GM12878 (cell line): ENCODE measurements around the gene PRKAR1A. TPM values are rescaled to one million over a fixed set of nuclear protein-coding genes. Genes with fewer than 3 reads are reported as not detected.

Experiments
- ATAC-seq: fragments of 200-7000 bp; cut with Tn5 transposase; 3 replicates; pipeline ENCODE4 v1.9.1; 2020; ENCODE audit warnings: mild to moderate bottlenecking, moderate library complexity
- BruUV-seq: library from RNA; stranded (reverse); fragments of 400-500 nt; replicated peaks from 2 replicates; lab custom pipeline; 2021; lab: Mats Ljungman, UMichigan
- CTCF ChIA-PET: fragments of 300-600 bp; sonication (Branson Sonifier 250); formaldehyde crosslinking; extraction: SDS; loops from one replicate; lab custom pipeline; 2021; ENCODE audit warnings: inconsistent platforms; lab: Yijun Ruan, JAX
- POLR2A ChIA-PET: fragments of 350-600 bp; formaldehyde crosslinking; extraction: SDS; loops from one replicate; lab custom pipeline; 2021; ENCODE audit warnings: inconsistent platforms; lab: Charles Lee
- RAD21 ChIA-PET: fragments of 300-600 bp; sonication (Branson Sonifier 250); formaldehyde crosslinking; loops from one replicate; lab custom pipeline; 2023; ENCODE audit warnings: antibody characterized with exemption; ENCODE audit not compliant: unreplicated experiment; lab: Charles Lee
- SMC1A ChIA-PET: fragments of 300-600 bp; sonication (Branson Sonifier 250); formaldehyde crosslinking; loops from one replicate; lab custom pipeline; 2023; ENCODE audit not compliant: unreplicated experiment, uncharacterized antibody; lab: Charles Lee
- DNase-seq: peaks from one replicate; pipeline ENCODE4 v3.0.0-alpha.2; 2011; ENCODE audit warnings: low read depth, low spot score
- FAIRE-seq: peaks from 3 replicates; lab custom pipeline; 2011; peaks lifted over from hg19 to GRCh38; lab: Jason Lieb, UNC
- H2AFZ ChIP-seq: 2 replicates; pipeline ENCODE4 v1.6.0; 2011; ENCODE audit warnings: low read depth, low read length, control low read depth; ENCODE audit not compliant: control insufficient read depth
- H3K27ac ChIP-seq: 2 replicates; pipeline ENCODE4 v1.5.1; 2011; ENCODE audit warnings: control low read depth; ENCODE audit not compliant: control insufficient read depth, insufficient read depth
- H3K27me3 ChIP-seq, 2 experiments: replicated peaks in 1 of 2; 2 replicates each; pipeline versions ENCODE4 v1.6.0 to v1.6.1; 2011; ENCODE audit warnings: low read length in 1 of 2; ENCODE audit not compliant: control insufficient read depth in 2 of 2, insufficient read depth in 2 of 2
- H3K36me3 ChIP-seq, 2 experiments: 2 replicates each; pipeline ENCODE4 v1.5.1; 2011; ENCODE audit warnings: low read length in 1 of 2; ENCODE audit not compliant: control insufficient read depth in 2 of 2, insufficient read depth in 2 of 2
- H3K4me1 ChIP-seq: 2 replicates; pipeline ENCODE4 v1.6.1; 2011; ENCODE audit warnings: mild to moderate bottlenecking, low read length, moderate library complexity, mixed read lengths; ENCODE audit not compliant: control insufficient read depth, insufficient read depth
- H3K4me2 ChIP-seq: 2 replicates; pipeline ENCODE4 v1.6.0; 2011; ENCODE audit warnings: control low read depth; ENCODE audit not compliant: control insufficient read depth, insufficient read depth
- H3K4me3 ChIP-seq: fragments of 200-600 bp; sonication (generic); 2 replicates; pipeline ENCODE4 v1.5.1; 2016
- H3K79me2 ChIP-seq: 2 replicates; pipeline ENCODE4 v1.6.0; 2011; ENCODE audit warnings: low read length; ENCODE audit not compliant: control insufficient read depth, insufficient read depth
- H3K9ac ChIP-seq: 2 replicates; pipeline ENCODE4 v1.8.0; 2011; ENCODE audit warnings: low read length, control low read depth, mixed read lengths; ENCODE audit not compliant: control insufficient read depth, insufficient read depth
- H3K9me3 ChIP-seq: replicated peaks from 3 replicates; pipeline ENCODE4 v1.5.1; 2011; ENCODE audit warnings: mild to moderate bottlenecking, low read length; ENCODE audit not compliant: control insufficient read depth, insufficient read depth
- H4K20me1 ChIP-seq: 2 replicates; pipeline ENCODE4 v1.6.0; 2011; ENCODE audit not compliant: control insufficient read depth, insufficient read depth
- CHD2 ChIP-seq: IDR thresholded peaks from 2 replicates; pipeline ENCODE4 v1.6.1; 2011; ENCODE audit warnings: low read depth, low read length, improper control_type of control experiment, borderline replicate concordance
- HCFC1 ChIP-seq: fragments of 150-350 bp; IDR thresholded peaks from 2 replicates; pipeline ENCODE4 v1.6.1; 2014; ENCODE audit warnings: low read length
- JUND ChIP-seq: IDR thresholded peaks from 2 replicates; pipeline ENCODE4 v1.6.1; 2012; ENCODE audit warnings: low read depth, mild to moderate bottlenecking, low read length, improper control_type of control experiment, moderate library complexity
- KDM1A ChIP-seq: fragments of 200-600 bp; sonication (generic); IDR thresholded peaks from 2 replicates; pipeline ENCODE4 v1.6.1; 2016; ENCODE audit warnings: borderline replicate concordance
- POLR2AphosphoS2 ChIP-seq: IDR thresholded peaks from 2 replicates; pipeline ENCODE4 v1.6.1; 2011; ENCODE audit warnings: low read depth, mild to moderate bottlenecking, low read length, improper control_type of control experiment, moderate library complexity
- RAD21 ChIP-seq: IDR thresholded peaks from 2 replicates; pipeline ENCODE4 v1.6.1; 2011; ENCODE audit warnings: mild to moderate bottlenecking, low read depth, low read length, moderate library complexity; ENCODE audit not compliant: insufficient read depth
- TARDBP ChIP-seq: IDR thresholded peaks from 2 replicates; pipeline ENCODE4 v1.6.1; 2016; ENCODE audit warnings: borderline replicate concordance
- ZSCAN29 ChIP-seq: fragments of 450-650 bp; IDR thresholded peaks from 2 replicates; pipeline ENCODE4 v1.6.1; 2017; ENCODE audit warnings: mild to moderate bottlenecking, moderate library complexity
- WGBS: methylation state at CpG from one replicate; pipeline ENCODE4 v1.1.6; 2016; ENCODE audit warnings: low lambda C conversion rate; ENCODE audit not compliant: insufficient replicate concordance, insufficient coverage; ENCODE audit errors: missing lambda C conversion rate; 5-methylcytosine and 5-hydroxymethylcytosine counted together
- in situ Hi-C: fragments of 300-500 bp; cut with MboI; formaldehyde crosslinking; loops from 9 replicates; pipeline ENCODE4 v1.14.3; 2018; ENCODE audit warnings: mixed read lengths
- intact Hi-C: fragments of 100-400 bp; cut with micrococcal nuclease; formaldehyde crosslinking; loops from one replicate; pipeline ENCODE4 v1.14.2; 2022; ENCODE audit not compliant: unreplicated experiment
- polyA plus RNA-seq, 11 experiments: library from polyadenylated mRNA; depleted of rRNA in 4 of 11; unstranded in 6 of 11; stranded (reverse) in 5 of 11; fragments of >200 nt; fragmentation: Nextera tagmentation in 4 of 11; fragmentation: Illumina TruSeq in 1 of 11; extraction: Ambion mirVana in 4 of 11; extraction: Trizol in 1 of 11; gene quantifications; 1 replicate in 1 of 11; 2 replicates in 10 of 11; pipeline versions ENCODE4 v1.2.1 to v1.2.3, GENCODE V29; 2011 to 2016; ENCODE audit warnings: inconsistent platforms in 2 of 11, missing spikeins in 2 of 11, low read depth in 1 of 11
- total RNA-seq, 4 experiments: library from RNA; depleted of rRNA in 3 of 4; stranded (reverse); fragments of >200 nt in 3 of 4; fragmentation: Illumina TruSeq in 1 of 4; extraction: Trizol in 1 of 4; gene quantifications; 2 replicates each; pipeline versions ENCODE4 v1.2.1 to v1.2.3, GENCODE V29; 2013 to 2021
- TF ChIP-seq, protein P1 (sequence below), 3 experiments: IDR thresholded peaks in 2 of 3; conservative IDR thresholded peaks in 1 of 3; 2 replicates each; pipeline ENCODE4 v1.5.1; 2011; ENCODE audit warnings: low read depth in 3 of 3, low read length in 3 of 3, mild to moderate bottlenecking in 3 of 3, control low read depth in 2 of 3, moderate library complexity in 2 of 3, inconsistent platforms in 1 of 3, mixed read lengths in 1 of 3; ENCODE audit not compliant: control insufficient read depth in 2 of 3, insufficient read depth in 1 of 3; ENCODE audit errors: extremely low read depth in 1 of 3

The PRKAR1A gene
- total and polyA plus RNA-seq, 10 of the 15 experiments (the other 5 are each of a cell fraction or from before 2014, with no cell fraction given) = 29.1 to 200 (median 125) TPM

DNA sequence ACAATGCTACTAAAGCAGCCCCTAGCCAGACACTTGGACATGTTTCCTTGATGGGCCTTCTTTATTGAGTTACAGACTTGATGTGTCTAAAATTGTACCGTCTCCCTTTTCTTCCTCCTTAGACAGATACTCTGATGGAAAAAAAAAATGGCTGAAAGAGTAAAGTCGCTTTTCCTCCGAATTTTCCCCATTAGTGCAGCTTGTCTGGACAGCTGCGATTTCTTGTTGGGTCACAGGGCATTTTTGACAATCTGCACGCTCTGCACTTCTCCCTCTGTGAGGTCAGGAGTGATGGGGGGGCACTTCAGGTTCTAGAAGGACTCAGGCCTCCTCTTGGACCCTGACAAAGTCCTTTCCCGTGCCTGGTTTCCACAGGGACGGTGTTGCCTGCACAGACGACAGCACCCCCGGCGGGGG, 968 bp upstream of the PRKAR1A start:
- WGBS = 24% methylated on average over 10 of the region's 10 CpGs
- 0 out of 2 replicates have a peak, but pooled peaks have one; percentile 5 for TF ChIP-seq RAD21
- TF ChIP-seq, protein P1, sequence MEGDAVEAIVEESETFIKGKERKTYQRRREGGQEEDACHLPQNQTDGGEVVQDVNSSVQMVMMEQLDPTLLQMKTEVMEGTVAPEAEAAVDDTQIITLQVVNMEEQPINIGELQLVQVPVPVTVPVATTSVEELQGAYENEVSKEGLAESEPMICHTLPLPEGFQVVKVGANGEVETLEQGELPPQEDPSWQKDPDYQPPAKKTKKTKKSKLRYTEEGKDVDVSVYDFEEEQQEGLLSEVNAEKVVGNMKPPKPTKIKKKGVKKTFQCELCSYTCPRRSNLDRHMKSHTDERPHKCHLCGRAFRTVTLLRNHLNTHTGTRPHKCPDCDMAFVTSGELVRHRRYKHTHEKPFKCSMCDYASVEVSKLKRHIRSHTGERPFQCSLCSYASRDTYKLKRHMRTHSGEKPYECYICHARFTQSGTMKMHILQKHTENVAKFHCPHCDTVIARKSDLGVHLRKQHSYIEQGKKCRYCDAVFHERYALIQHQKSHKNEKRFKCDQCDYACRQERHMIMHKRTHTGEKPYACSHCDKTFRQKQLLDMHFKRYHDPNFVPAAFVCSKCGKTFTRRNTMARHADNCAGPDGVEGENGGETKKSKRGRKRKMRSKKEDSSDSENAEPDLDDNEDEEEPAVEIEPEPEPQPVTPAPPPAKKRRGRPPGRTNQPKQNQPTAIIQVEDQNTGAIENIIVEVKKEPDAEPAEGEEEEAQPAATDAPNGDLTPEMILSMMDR (IDR thresholded peaks at IDR 0.05 in 2 of 3, conservative IDR thresholded peaks at IDR 0.05 in 1 of 3; ENCODE audit: control insufficient read depth in 2 of 3, extremely low read depth in 1 of 3, insufficient read depth in 1 of 3, low read depth in 3 of 3, low read length in 3 of 3) = 0 out of 6 replicates have a peak, but pooled peaks have one; percentile 0 to 28 (median 11)
- no peak for TF ChIP-seq CHD2
- TF ChIP-seq KDM1A = no peak
- 0 out of 2 replicates have a peak, but pooled peaks have one; percentile 8 for TF ChIP-seq HCFC1
- TF ChIP-seq ZSCAN29 = peak; percentile 43; the same call in 1 of the 2 replicates
- TF ChIP-seq JUND = no peak
- 0 out of 2 replicates have a peak, but pooled peaks have one; percentile 33 for TF ChIP-seq TARDBP
- no peak for TF ChIP-seq POLR2AphosphoS2
- TF ChIP-seq, all 136 proteins: peak for 5
- Histone ChIP-seq H3K27me3 (no peaks in the 10 kb centered on the region), H3K36me3 (peaks cover 0 to 9% of the 10 kb centered on the region in 2 experiments; a peak in 1 of 4 replicates), H3K9me3 (no peaks in the 10 kb centered on the region), H3K9ac (peak overlapping the region; percentile 87), H3K79me2 (peaks cover 43% of the 10 kb centered on the region), H3K4me1 (peaks cover 7% of the 10 kb centered on the region; the same call in 1 of the 2 replicates), H3K4me3 (peak overlapping the region; percentile 88), H2AFZ (peak overlapping the region; percentile 100), H4K20me1 (0 out of 2 replicates have a peak, but pooled peaks cover 2% of the 10 kb centered on the region), H3K27ac (peak overlapping the region; percentile 98), H3K4me2 (peak overlapping the region; percentile 92)
- FAIRE-seq (no peak), DNase-seq (no peak), ATAC-seq (no peak)
- in situ Hi-C loops = no loop called here
- ChIA-PET POLR2A (interaction anchor here (2.8 to 4.7 kb wide), 2 partner anchors 9 to 13 kb away, joined by 10 to 46 read pairs; no protein-coding TSS in a partner anchor), SMC1A (interaction anchor here (0.9 to 8.1 kb wide), 4 partner anchors 11 to 73 kb away, joined by 3 to 97 read pairs (median 4); no protein-coding TSS in a partner anchor), CTCF (interaction anchor here (0.7 to 3.9 kb wide), 5 partner anchors 10 to 54 kb away, joined by 3 to 29 read pairs (median 3); partner anchors contain the start of gene WIPI1), RAD21 (interaction anchor here (0.6 to 3.1 kb wide), 4 partner anchors 10 to 67 kb away, joined by 3 to 17 read pairs (median 5); no protein-coding TSS in a partner anchor)
- intact Hi-C loops = loop anchor here (5.0 kb wide), 1 partner anchor 44 kb away; no protein-coding TSS in a partner anchor
- BruUV-seq = TSS peak; percentile 40
